Measurements from ENCODE around the gene STAMBPL1.

Gene STAMBPL1

GRCh38 chr10:88901984-88902789, 22.1 kb downstream of the STAMBPL1 start:
- no peak for TF ChIP-seq JUND (IDR thresholded peaks at IDR 0.05; ENCODE audit: low read depth)
- DNase-seq (ENCODE audit: low read depth in 1 of 2, low spot score in 1 of 2), result no peak
- in situ Hi-C loops (cut with HindIII; ENCODE audit: low pct_unique_long_range_greater_than_20kb, low sequenced_read_pairs), result no loop called here

DNA sequence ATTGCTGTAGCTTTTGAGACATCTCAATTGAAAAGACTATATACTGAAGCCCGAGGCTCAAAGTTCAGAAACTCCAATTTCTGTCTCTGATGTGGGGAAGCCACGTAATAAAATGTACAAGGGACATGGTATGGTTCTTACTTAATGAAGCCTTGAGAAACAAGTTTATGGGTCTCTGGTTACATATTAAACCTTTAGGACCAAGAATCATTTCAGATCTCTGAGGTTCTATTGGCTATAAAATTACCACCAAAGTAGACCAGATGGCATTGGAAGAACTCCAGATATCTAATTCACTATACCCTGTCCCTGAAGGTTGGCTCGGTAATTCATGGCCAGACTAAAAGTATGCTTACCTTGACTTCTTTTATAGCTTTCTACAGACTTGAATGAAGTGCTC, 23.7 kb downstream of the STAMBPL1 start:
- no peak for TF ChIP-seq JUND (IDR thresholded peaks at IDR 0.05; ENCODE audit: low read depth)
- no peak for DNase-seq (ENCODE audit: low read depth in 1 of 2, low spot score in 1 of 2)
- in situ Hi-C loops (cut with HindIII; ENCODE audit: low pct_unique_long_range_greater_than_20kb, low sequenced_read_pairs), result no loop called here

DNA sequence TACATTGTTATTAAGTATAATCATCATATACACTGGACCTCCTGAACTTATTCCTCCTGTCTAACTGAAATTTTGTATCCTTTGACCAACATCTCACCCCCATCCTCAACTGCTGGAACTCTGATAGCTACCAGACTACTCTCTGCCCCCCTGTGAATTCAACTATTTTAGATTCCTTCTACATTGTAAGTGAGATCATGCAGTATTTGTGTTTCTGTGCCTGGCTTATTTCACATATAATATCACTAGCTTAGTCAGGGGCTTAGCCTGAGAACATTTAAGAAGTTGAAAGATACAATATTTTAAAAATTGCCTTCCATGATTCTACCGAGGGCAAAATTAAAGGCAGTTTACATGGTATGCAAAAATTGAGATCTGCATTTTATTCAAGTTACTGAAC, 26.9 kb downstream of the STAMBPL1 start:
- no peak for DNase-seq (ENCODE audit: low read depth in 1 of 2, low spot score in 1 of 2)
- no peak for TF ChIP-seq JUND (IDR thresholded peaks at IDR 0.05; ENCODE audit: low read depth)
- in situ Hi-C loops (cut with HindIII; ENCODE audit: low pct_unique_long_range_greater_than_20kb, low sequenced_read_pairs), result no loop called here

DNA sequence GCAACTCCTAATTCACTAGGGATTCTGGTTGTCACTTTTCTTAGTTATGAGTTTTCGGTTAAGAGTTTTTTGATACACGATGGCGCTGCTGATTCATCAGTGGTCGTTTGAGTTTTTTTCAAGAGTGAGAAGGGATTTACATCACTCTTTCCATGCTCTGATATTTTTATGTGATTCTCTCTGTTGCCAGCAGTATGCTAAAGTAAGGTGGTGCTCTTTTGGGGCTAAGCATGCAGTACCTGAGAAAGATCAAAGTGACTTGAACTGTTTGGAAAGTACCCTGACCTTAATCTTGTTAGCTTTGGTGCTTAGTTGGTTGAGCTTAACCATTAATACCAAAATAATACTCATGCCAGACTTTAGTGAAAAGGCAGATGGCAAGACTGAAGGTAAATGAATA, 28.1 kb downstream of the STAMBPL1 start:
- in situ Hi-C loops (cut with HindIII; ENCODE audit: low pct_unique_long_range_greater_than_20kb, low sequenced_read_pairs), result no loop called here
- DNase-seq (ENCODE audit: low read depth in 1 of 2, low spot score in 1 of 2), result no peak
- no peak for TF ChIP-seq JUND (IDR thresholded peaks at IDR 0.05; ENCODE audit: low read depth)

GRCh38 chr10:88911116-88911515, 31.1 kb downstream of the STAMBPL1 start:
- DNase-seq (ENCODE audit: low read depth in 1 of 2, low spot score in 1 of 2), result no peak
- no peak for TF ChIP-seq JUND (IDR thresholded peaks at IDR 0.05; ENCODE audit: low read depth)
- in situ Hi-C loops (cut with HindIII; ENCODE audit: low pct_unique_long_range_greater_than_20kb, low sequenced_read_pairs), result no loop called here

DNA sequence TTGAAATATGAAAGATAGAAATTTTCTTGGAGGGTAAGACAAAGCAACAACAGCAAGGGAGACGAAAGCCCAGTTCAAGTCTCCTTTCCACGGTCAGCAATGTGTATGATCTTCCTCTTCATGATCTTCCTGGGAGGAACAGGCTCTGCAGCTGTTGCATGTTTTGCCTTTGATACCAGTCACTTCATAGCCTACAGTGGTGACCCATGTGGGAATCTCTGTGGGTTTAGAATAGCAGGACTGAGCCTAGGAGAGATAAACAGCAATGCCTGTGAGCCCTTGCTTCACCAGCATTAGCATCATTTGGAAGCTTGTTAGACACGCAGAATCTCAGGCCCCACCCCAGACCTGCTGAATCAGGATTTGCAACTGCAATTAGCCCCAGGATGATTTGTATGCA, 31.8 kb downstream of the STAMBPL1 start:
- TF ChIP-seq JUND (IDR thresholded peaks at IDR 0.05; ENCODE audit: low read depth), result no peak
- in situ Hi-C loops (cut with HindIII; ENCODE audit: low pct_unique_long_range_greater_than_20kb, low sequenced_read_pairs), result no loop called here
- DNase-seq (ENCODE audit: low read depth in 1 of 2, low spot score in 1 of 2), result no peak

- TF ChIP-seq JUND (IDR thresholded peaks at IDR 0.05; ENCODE audit: low read depth), result no peak
- DNase-seq (ENCODE audit: low read depth in 1 of 2, low spot score in 1 of 2), result no peak
- in situ Hi-C loops (cut with HindIII; ENCODE audit: low pct_unique_long_range_greater_than_20kb, low sequenced_read_pairs), result no loop called here
Observed at GRCh38 chr10:88913127-88913526, 33.1 kb downstream of the STAMBPL1 start.

GRCh38 chr10:88913788-88914187, 33.7 kb downstream of the STAMBPL1 start:
- in situ Hi-C loops (cut with HindIII; ENCODE audit: low pct_unique_long_range_greater_than_20kb, low sequenced_read_pairs), result no loop called here

DNA sequence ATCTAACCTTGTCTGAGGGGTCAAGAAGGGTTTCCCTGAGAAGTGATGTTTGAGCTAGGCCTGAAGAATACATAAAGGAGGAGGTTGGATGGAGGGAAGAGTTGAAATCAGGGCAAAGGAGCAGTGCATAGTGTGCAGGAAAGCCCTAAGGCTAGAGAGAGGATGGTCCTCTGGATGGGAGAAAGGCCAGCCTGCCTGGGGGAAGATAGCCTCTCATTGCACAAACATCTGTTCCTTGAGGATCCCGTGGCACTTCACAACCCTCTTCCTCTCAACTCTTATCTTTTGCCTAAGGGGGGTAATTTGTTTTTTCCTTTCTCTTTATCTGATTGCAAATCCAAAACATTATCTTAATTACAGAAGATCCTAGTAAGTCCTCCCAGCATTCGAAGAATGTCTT, 35.7 kb downstream of the STAMBPL1 start:
- in situ Hi-C loops (cut with HindIII; ENCODE audit: low pct_unique_long_range_greater_than_20kb, low sequenced_read_pairs), result no loop called here
- no peak for TF ChIP-seq JUND (IDR thresholded peaks at IDR 0.05; ENCODE audit: low read depth)
- no peak for DNase-seq (ENCODE audit: low read depth in 1 of 2, low spot score in 1 of 2)

More at GRCh38 chr10:88913788-88914187, 33.7 kb downstream of the STAMBPL1 start:
- TF ChIP-seq JUND (IDR thresholded peaks at IDR 0.05; ENCODE audit: low read depth), result no peak
- no peak for DNase-seq (ENCODE audit: low read depth in 1 of 2, low spot score in 1 of 2)

DNA sequence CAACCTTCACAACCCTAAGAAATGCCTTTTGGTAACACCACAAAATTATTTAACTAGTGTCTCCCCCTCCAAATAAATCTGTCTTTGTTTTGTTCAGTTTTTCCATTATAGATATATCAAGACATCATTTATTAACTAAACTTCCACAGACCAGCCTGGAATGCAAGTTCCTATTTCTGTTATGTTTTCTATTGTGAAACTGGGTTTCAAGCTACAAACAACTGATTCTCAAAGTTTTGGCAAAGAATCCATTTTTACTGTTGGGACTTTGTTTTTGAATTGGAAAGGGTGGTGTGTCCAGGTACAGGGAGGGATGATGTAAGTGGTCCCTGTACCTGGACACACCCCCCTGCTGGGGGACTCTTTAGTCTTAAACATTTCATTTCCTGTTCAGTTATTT, 36.2 kb downstream of the STAMBPL1 start:
- no peak for TF ChIP-seq JUND (IDR thresholded peaks at IDR 0.05; ENCODE audit: low read depth)
- no peak for DNase-seq (ENCODE audit: low read depth in 1 of 2, low spot score in 1 of 2)
- in situ Hi-C loops (cut with HindIII; ENCODE audit: low pct_unique_long_range_greater_than_20kb, low sequenced_read_pairs), result no loop called here

- no peak for TF ChIP-seq JUND (IDR thresholded peaks at IDR 0.05; ENCODE audit: low read depth)
- no peak for DNase-seq (ENCODE audit: low read depth in 1 of 2, low spot score in 1 of 2)
- in situ Hi-C loops (cut with HindIII; ENCODE audit: low pct_unique_long_range_greater_than_20kb, low sequenced_read_pairs), result no loop called here
Observed at GRCh38 chr10:88916986-88917385, 36.9 kb downstream of the STAMBPL1 start.

- in situ Hi-C loops (cut with HindIII; ENCODE audit: low pct_unique_long_range_greater_than_20kb, low sequenced_read_pairs), result no loop called here
- no peak for TF ChIP-seq JUND (IDR thresholded peaks at IDR 0.05; ENCODE audit: low read depth)
- DNase-seq (ENCODE audit: low read depth in 1 of 2, low spot score in 1 of 2), result no peak
Observed at GRCh38 chr10:88918191-88918905, 38.3 kb downstream of the STAMBPL1 start.

GRCh38 chr10:88919041-88919440, 39.0 kb downstream of the STAMBPL1 start:
- in situ Hi-C loops (cut with HindIII; ENCODE audit: low pct_unique_long_range_greater_than_20kb, low sequenced_read_pairs), result no loop called here
- DNase-seq (ENCODE audit: low read depth in 1 of 2, low spot score in 1 of 2), result no peak
- no peak for TF ChIP-seq JUND (IDR thresholded peaks at IDR 0.05; ENCODE audit: low read depth)

Data from T47D (cell line).